AG10803 (cell line): Measurements from ENCODE around the gene DXO.

Experiments
- DNase-seq: peaks from one replicate; pipeline ENCODE4 v3.0.0; 2010; ENCODE audit warnings: low read depth
- H3K4me3 ChIP-seq: 2 replicates; pipeline ENCODE4 v1.5.1; 2011; ENCODE audit warnings: mild to moderate bottlenecking, low read length, control low read depth
- CTCF ChIP-seq: conservative IDR thresholded peaks from 2 replicates; pipeline ENCODE4 v1.5.1; 2011; ENCODE audit warnings: mild to moderate bottlenecking, low read length, control low read depth, inconsistent platforms

DXO gene

GRCh38 chr6:31966997-31967925 lies 4.7 kb downstream of the DXO start:
- no peak for DNase-seq
- H3K4me3 ChIP-seq, result no peak overlapping the region

DNA sequence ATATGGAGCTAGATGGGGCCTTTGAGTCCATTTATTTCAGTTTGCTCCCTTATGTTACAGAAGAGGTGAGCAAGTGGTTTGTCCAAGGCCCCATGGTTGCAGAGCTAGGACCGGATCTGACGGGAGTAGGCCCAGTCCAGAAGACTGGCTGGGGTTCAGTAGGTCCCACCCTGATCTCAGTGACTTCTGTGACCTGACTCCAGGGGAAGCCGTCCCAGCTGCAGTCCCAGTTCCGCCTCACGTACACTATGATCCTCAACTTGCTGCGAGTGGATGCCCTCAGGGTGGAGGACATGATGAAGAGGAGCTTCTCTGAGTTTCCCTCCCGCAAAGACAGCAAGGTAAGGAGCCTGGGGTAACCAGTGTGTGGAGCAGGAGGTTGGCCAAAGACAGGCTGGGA lies 5.4 kb downstream of the DXO start:
- H3K4me3 ChIP-seq, result no peak overlapping the region
- no peak for DNase-seq
- TF ChIP-seq CTCF, result no peak

More at GRCh38 chr6:31966997-31967925, 4.7 kb downstream of the DXO start:
- TF ChIP-seq CTCF, result no peak

GRCh38 chr6:31965700-31966099 lies 6.2 kb downstream of the DXO start:
- TF ChIP-seq CTCF, result no peak
- no peak overlapping the region for H3K4me3 ChIP-seq
- DNase-seq, result no peak

- TF ChIP-seq CTCF, result no peak
- DNase-seq, result no peak
- no peak overlapping the region for H3K4me3 ChIP-seq
Measured at GRCh38 chr6:31963921-31964320, 8.0 kb downstream of the DXO start.

GRCh38 chr6:31961616-31962015 lies 10.3 kb downstream of the DXO start:
- H3K4me3 ChIP-seq, result no peak overlapping the region
- no peak for TF ChIP-seq CTCF
- DNase-seq, result no peak

- peak; percentile 98 for DNase-seq
- TF ChIP-seq CTCF, result no peak
Measured at GRCh38 chr6:31958741-31959739, 12.9 kb downstream of the DXO start, which contains the start of the genes NELFE and SKIC2. Gene NELFE, minus strand, starts transcription at chr6:31958971. Its CDS starts 525 bp downstream, at chr6:31958446. Gene SKIC2, plus strand, starts transcription at chr6:31959175. Its CDS starts 18 bp downstream, at chr6:31959193.

More at GRCh38 chr6:31958741-31959739, 12.9 kb downstream of the DXO start, which contains the start of the genes NELFE and SKIC2:
- peak within 1 kb of the TSS; percentile 100 for H3K4me3 ChIP-seq
